Mucosa of descending colon (tissue), 3 donors: Measurements from ENCODE around the gene TMEM39B. TPM values are rescaled to one million over a fixed set of nuclear protein-coding genes. Genes with fewer than 3 reads are reported as not detected.

ENCODE experiments used
- ATAC-seq: fragments of 200-7000 bp; cut with Tn5 transposase; one replicate; pipeline ENCODE4 v1.9.1; 2020; ENCODE audit warnings: mild to moderate bottlenecking, moderate library complexity
- DNase-seq, 3 donors: peaks; one replicate each; pipeline ENCODE4 v3.0.0-alpha.2; 2020
- H3K36me3 ChIP-seq: fragments of 200-600 bp; one replicate; pipeline ENCODE4 v1.8.0; 2021; ENCODE audit warnings: low read depth, mild to moderate bottlenecking
- H3K4me1 ChIP-seq: fragments of 200-600 bp; one replicate; pipeline ENCODE4 v1.8.0; 2021; ENCODE audit warnings: low read depth, mild to moderate bottlenecking
- H3K4me3 ChIP-seq: fragments of 200-600 bp; one replicate; pipeline ENCODE4 v1.8.0; 2021; ENCODE audit warnings: mild to moderate bottlenecking
- H3K9me3 ChIP-seq: fragments of 200-600 bp; one replicate; pipeline ENCODE4 v1.8.0; 2021; ENCODE audit warnings: mild to moderate bottlenecking
- CTCF ChIP-seq: fragments of 200-600 bp; IDR thresholded peaks from one replicate; pipeline ENCODE4 v1.8.0; 2022; ENCODE audit warnings: antibody characterized with exemption, mild to moderate bottlenecking
- intact Hi-C, 2 donors: fragments of 100-400 bp; cut with DNase I in 1 of 2; cut with micrococcal nuclease in 1 of 2; formaldehyde crosslinking; loops; one replicate each; pipeline versions ENCODE4 v1.11.0 to v1.11.1; 2022; cut with DNase I, micrococcal nuclease
- total RNA-seq, 3 donors: library from RNA; stranded (reverse); fragmentation: NEBNext Ultra II Directional in 2 of 3; extraction: Animal tissue kit (Norgen Biotek cat#: 25700) in 2 of 3; gene quantifications; one replicate each; pipeline versions ENCODE4 v1.2.1 to v1.2.4, GENCODE V29; 2021 to 2023
- donor health status: DM: no; HTN: no; CAD: no; lungs with moderate emphysema.
- donor health status: DM: no; HTN: no; CAD: no.
- donor health status: DM: no; HTN: yes; CAD: no.

TMEM39B gene
- total RNA-seq, 3 donors from 2014 or later = 9.7 to 14.2 (median 12.2) TPM

GRCh38 chr1:32032275-32032615 is 40.5 kb upstream of the TMEM39B start:
- no peaks in the 10 kb centered on the region for H3K9me3 ChIP-seq
- intact Hi-C loops = no loop called here
- H3K4me3 ChIP-seq = no peak overlapping the region
- ATAC-seq = peak; percentile 34
- H3K36me3 ChIP-seq = peaks cover 16% of the 10 kb centered on the region
- H3K4me1 ChIP-seq = peaks cover 6% of the 10 kb centered on the region
- TF ChIP-seq CTCF = no peak
- DNase-seq = no peak

- no peak overlapping the region for H3K4me3 ChIP-seq
- peaks cover 27% of the 10 kb centered on the region for H3K36me3 ChIP-seq
- no peak for ATAC-seq
- no peak for TF ChIP-seq CTCF
- peaks cover 6% of the 10 kb centered on the region for H3K4me1 ChIP-seq
- DNase-seq = no peak
- H3K9me3 ChIP-seq = no peaks in the 10 kb centered on the region
- intact Hi-C loops = no loop called here
These were observed 37.6 kb upstream of the TMEM39B start for GRCh38 chr1:32035119-32035518.

- no peak for TF ChIP-seq CTCF
- intact Hi-C loops = no loop called here
- ATAC-seq (no peak), DNase-seq (no peak)
- no peaks in the 10 kb centered on the region for H3K4me1 ChIP-seq
- peaks cover 30% of the 10 kb centered on the region for H3K36me3 ChIP-seq
- no peak overlapping the region for H3K4me3 ChIP-seq
- no peaks in the 10 kb centered on the region for H3K9me3 ChIP-seq
These were observed 32.0 kb upstream of the TMEM39B start for GRCh38 chr1:32040711-32041110.

GRCh38 chr1:32042330-32042729 is 30.4 kb upstream of the TMEM39B start:
- intact Hi-C loops = no loop called here
- ATAC-seq (no peak), DNase-seq (no peak)
- no peaks in the 10 kb centered on the region for H3K4me1 ChIP-seq
- no peak for TF ChIP-seq CTCF
- peaks cover 22% of the 10 kb centered on the region for H3K36me3 ChIP-seq
- no peak overlapping the region for H3K4me3 ChIP-seq
- no peaks in the 10 kb centered on the region for H3K9me3 ChIP-seq

GRCh38 chr1:32044234-32044633 is 28.5 kb upstream of the TMEM39B start:
- TF ChIP-seq CTCF = no peak
- intact Hi-C loops = no loop called here
- no peak for ATAC-seq
- Histone ChIP-seq H3K9me3 (no peaks in the 10 kb centered on the region), H3K36me3 (peaks cover 17% of the 10 kb centered on the region), H3K4me3 (no peak overlapping the region), H3K4me1 (no peaks in the 10 kb centered on the region)
- no peak for DNase-seq

GRCh38 chr1:32045772-32046171 is 27.0 kb upstream of the TMEM39B start:
- H3K4me3 ChIP-seq = no peak overlapping the region
- no peak for DNase-seq
- H3K4me1 ChIP-seq = no peaks in the 10 kb centered on the region
- ATAC-seq = no peak
- intact Hi-C loops = no loop called here
- no peak for TF ChIP-seq CTCF
- peaks cover 12% of the 10 kb centered on the region for H3K36me3 ChIP-seq
- no peaks in the 10 kb centered on the region for H3K9me3 ChIP-seq
